Measurements from ENCODE around the gene TLE3. TPM values are rescaled to one million over a fixed set of nuclear protein-coding genes. Genes with fewer than 3 reads are reported as not detected.

TLE3 gene
- total and polyA plus RNA-seq, 2 of the 4 experiments (the other 2 are of a cell fraction) = 6.5 to 16.3 TPM

- H3K9me3 ChIP-seq (ENCODE audit: control insufficient read depth, insufficient read depth, low read length) = no peaks in the 10 kb centered on the region
- H3K79me1 ChIP-seq (ENCODE audit: low read depth in 1 of 2, low read length in 2 of 2) = peaks cover 21 to 65% of the 10 kb centered on the region in 2 experiments
- no peak overlapping the region for H3K27ac ChIP-seq (ENCODE audit: insufficient read depth, low read length)
- no peak overlapping the region for H3K9ac ChIP-seq (ENCODE audit: low read depth, low read length)
- peaks cover 54% of the 10 kb centered on the region for H4K20me1 ChIP-seq (ENCODE audit: insufficient read depth, low read length)
- H3K23ac ChIP-seq (ENCODE audit: low read depth, low read length) = no peak overlapping the region
- no peak overlapping the region for H3K4me3 ChIP-seq (ENCODE audit: insufficient read depth, low read depth, low read length)
- H3K4me1 ChIP-seq (ENCODE audit: control insufficient read depth, insufficient read depth, low read length) = peaks cover 21% of the 10 kb centered on the region
- POLR2A ChIA-PET (ENCODE audit: unreplicated experiment) = no interaction called here
- H4K8ac ChIP-seq (ENCODE audit: low read depth in 2 of 2, low read length in 2 of 2) = no peak overlapping the region
- H3K14ac ChIP-seq (replicated peaks; ENCODE audit: low read depth, low read length) = no peak overlapping the region
- intact Hi-C loops (cut with micrococcal nuclease) (no loop called here), in situ Hi-C loops (cut with MboI; ENCODE audit: low sequenced_read_pairs) (no loop called here), dilution Hi-C loops (cut with HindIII; ENCODE audit: low sequenced_read_pairs, unreplicated experiment) (no loop called here)
- no peak overlapping the region for H3K4me2 ChIP-seq (ENCODE audit: low read depth, low read length)
- no peak overlapping the region for H4K91ac ChIP-seq (ENCODE audit: insufficient read depth, low read depth, low read length)
- H2BK120ac ChIP-seq (ENCODE audit: low read depth, low read length) = no peak overlapping the region
- no peak overlapping the region for H3K56ac ChIP-seq (ENCODE audit: extremely low read depth, insufficient read depth, low read length)
- TF ChIP-seq MXI1 (IDR thresholded peaks at IDR 0.05; ENCODE audit: borderline replicate concordance, low read depth, low read length) (no peak), USF2 (IDR thresholded peaks at IDR 0.05; ENCODE audit: low read depth, low read length) (no peak), RAD21 (IDR thresholded peaks at IDR 0.05; ENCODE audit: low read length) (no peak), CHD1 (IDR thresholded peaks at IDR 0.05; ENCODE audit: low read depth, low read length) (no peak), CEBPB (IDR thresholded peaks at IDR 0.05; ENCODE audit: low read depth, low read length) (no peak), ELK1 (IDR thresholded peaks at IDR 0.05; ENCODE audit: borderline replicate concordance, low read depth, low read length) (no peak), NFE2L2 (IDR thresholded peaks at IDR 0.05; ENCODE audit: low read depth, low read length) (peak; percentile 55), SMC3 (IDR thresholded peaks at IDR 0.05; ENCODE audit: low read depth, low read length) (no peak), FOS (IDR thresholded peaks at IDR 0.05; ENCODE audit: low read depth, low read length) (no peak)
- WGBS, 2 experiments (ENCODE audit: extremely low coverage in 2 of 2, insufficient read length in 1 of 2) = 77% methylated on average over 3 of the region's 5 CpGs; no CpG with 5 or more reads in 1 of the 2 experiments
- H3K9me1 ChIP-seq (ENCODE audit: insufficient read depth, low read length) = peaks cover 23% of the 10 kb centered on the region; the same call in 1 of the 2 replicates
- no peak overlapping the region for H4K5ac ChIP-seq (ENCODE audit: low read depth, low read length)
- no peak overlapping the region for H2AK9ac ChIP-seq (replicated peaks; ENCODE audit: low read depth, low read length, poor library complexity)
- ATAC-seq (ENCODE audit: low read depth) (peak; percentile 80), DNase-seq (peak; percentile 68)
- no peaks in the 10 kb centered on the region for H3K27me3 ChIP-seq (ENCODE audit: control insufficient read depth, insufficient read depth, low read length)
- no peak overlapping the region for H2BK15ac ChIP-seq (ENCODE audit: low read depth, low read length)
- CTCF ChIA-PET = no interaction called here
- H2AFZ ChIP-seq (replicated peaks; ENCODE audit: low read length, poor library complexity) = peak overlapping the region; percentile 46
- no peak overlapping the region for H2BK20ac ChIP-seq (ENCODE audit: low read depth, low read length)
- no peak overlapping the region for H2BK5ac ChIP-seq (ENCODE audit: low read depth, low read length, poor library complexity, severe bottlenecking)
- H3K36me3 ChIP-seq (ENCODE audit: control insufficient read depth, insufficient read depth, low read length) = peaks cover 55% of the 10 kb centered on the region
- no peak overlapping the region for H3K4ac ChIP-seq (ENCODE audit: low read depth, low read length)
- no peak overlapping the region for H2AK5ac ChIP-seq (ENCODE audit: low read depth, low read length)
- H3K18ac ChIP-seq (ENCODE audit: low read depth, low read length) = no peak overlapping the region
- no TSS peak for BruUV-seq (replicated peaks)
Observed at GRCh38 chr15:70066447-70066846, 31.3 kb downstream of the TLE3 start.
